Gastroesophageal sphincter (tissue), 3 donors: ENCODE measurements around the gene CCDC194.

Source experiments
- EP300 ChIP-seq: sonication (generic); formaldehyde crosslinking; IDR thresholded peaks from one replicate; pipeline ENCODE4 v1.6.1; 2017; ENCODE audit warnings: antibody characterized with exemption, mild to moderate bottlenecking
- POLR2A ChIP-seq, 2 donors: fragments of 450-650 bp; IDR thresholded peaks; one replicate each; pipeline ENCODE4 v1.6.1; 2017; ENCODE audit warnings: antibody characterized with exemption in 2 of 2, mild to moderate bottlenecking in 2 of 2, moderate library complexity in 1 of 2
- POLR2AphosphoS5 ChIP-seq: sonication (generic); formaldehyde crosslinking; IDR thresholded peaks from one replicate; pipeline ENCODE4 v1.6.1; 2017; ENCODE audit warnings: antibody characterized with exemption
- TF ChIP-seq, protein P1 (sequence below), 4 experiments: fragments of 200-600 bp in 2 of 4; fragments of 450-650 bp in 2 of 4; sonication (generic) in 1 of 4; IDR thresholded peaks; one replicate each; pipeline ENCODE4 v1.5.1; 2017 to 2019; ENCODE audit warnings: antibody characterized with exemption in 4 of 4, mild to moderate bottlenecking in 2 of 4, moderate library complexity in 2 of 4

DNA sequence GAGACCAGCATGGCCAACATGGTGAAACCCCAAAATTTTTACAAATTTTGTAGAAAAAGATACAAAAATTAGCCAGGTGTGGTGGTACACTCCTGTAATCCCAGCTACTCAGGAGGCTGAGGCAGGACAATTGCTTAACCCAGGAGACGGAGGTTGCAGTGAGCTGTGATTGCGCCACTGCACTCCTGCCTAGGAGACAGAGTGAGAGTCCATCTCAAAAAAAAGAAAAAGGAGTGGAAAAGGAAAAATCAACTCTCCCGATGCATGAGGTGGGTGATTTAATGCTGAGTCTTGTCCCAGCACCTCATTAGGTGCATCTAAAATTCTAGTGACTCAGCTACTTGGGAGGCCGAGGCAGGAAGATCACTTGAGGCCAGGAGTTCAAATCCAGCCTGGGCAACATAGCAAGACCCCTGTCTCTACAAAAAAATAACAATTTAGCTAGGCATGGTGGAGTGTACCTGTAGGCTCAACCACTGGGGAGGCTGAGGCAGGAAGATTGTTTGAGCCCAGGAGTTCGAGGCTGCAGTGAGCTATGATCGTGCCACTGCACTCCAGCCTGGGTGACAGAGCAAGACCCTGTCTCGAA, 36.8 kb downstream of the CCDC194 start:
- TF ChIP-seq, protein P1, sequence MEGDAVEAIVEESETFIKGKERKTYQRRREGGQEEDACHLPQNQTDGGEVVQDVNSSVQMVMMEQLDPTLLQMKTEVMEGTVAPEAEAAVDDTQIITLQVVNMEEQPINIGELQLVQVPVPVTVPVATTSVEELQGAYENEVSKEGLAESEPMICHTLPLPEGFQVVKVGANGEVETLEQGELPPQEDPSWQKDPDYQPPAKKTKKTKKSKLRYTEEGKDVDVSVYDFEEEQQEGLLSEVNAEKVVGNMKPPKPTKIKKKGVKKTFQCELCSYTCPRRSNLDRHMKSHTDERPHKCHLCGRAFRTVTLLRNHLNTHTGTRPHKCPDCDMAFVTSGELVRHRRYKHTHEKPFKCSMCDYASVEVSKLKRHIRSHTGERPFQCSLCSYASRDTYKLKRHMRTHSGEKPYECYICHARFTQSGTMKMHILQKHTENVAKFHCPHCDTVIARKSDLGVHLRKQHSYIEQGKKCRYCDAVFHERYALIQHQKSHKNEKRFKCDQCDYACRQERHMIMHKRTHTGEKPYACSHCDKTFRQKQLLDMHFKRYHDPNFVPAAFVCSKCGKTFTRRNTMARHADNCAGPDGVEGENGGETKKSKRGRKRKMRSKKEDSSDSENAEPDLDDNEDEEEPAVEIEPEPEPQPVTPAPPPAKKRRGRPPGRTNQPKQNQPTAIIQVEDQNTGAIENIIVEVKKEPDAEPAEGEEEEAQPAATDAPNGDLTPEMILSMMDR (IDR thresholded peaks at IDR 0.05): no peak
- TF ChIP-seq EP300 (no peak), POLR2A (IDR thresholded peaks at IDR 0.05) (no peak), POLR2AphosphoS5 (no peak)
